Ureter (tissue), 1 donor: ENCODE results near the gene AUH. TPM values are rescaled to one million over a fixed set of nuclear protein-coding genes. Genes with fewer than 3 reads are reported as not detected.
"Not testable (repeated sequence)": the region's sequence is repeated elsewhere in the genome, so short reads cannot be mapped to it uniquely, and the experiment has no call there.

Source experiments
- DNase-seq: peaks from one replicate; pipeline ENCODE4 v3.0.0-alpha.2; 2020; ENCODE audit warnings: low spot score
- total RNA-seq: library from RNA; stranded (reverse); gene quantifications from one replicate; pipeline ENCODE4 v1.2.4, GENCODE V29; 2023
- donor health status: DM: yes; HTN: yes; CAD: no.

The AUH gene
- total RNA-seq, 1 donor from 2014 or later = 24.6 TPM

- no peak for DNase-seq
These were observed 17.7 kb upstream of the AUH start for GRCh38 chr9:91379426-91379825.

- DNase-seq = no peak
These were observed 17.0 kb upstream of the AUH start for GRCh38 chr9:91378695-91379127.

- DNase-seq = not testable (repeated sequence)
These were observed 16.3 kb upstream of the AUH start for GRCh38 chr9:91378054-91378453.

- DNase-seq = no peak
These were observed 14.5 kb upstream of the AUH start for GRCh38 chr9:91376239-91376638.

- no peak for DNase-seq
These were observed 13.2 kb upstream of the AUH start for GRCh38 chr9:91374939-91375338.

GRCh38 chr9:91371894-91372293 lies 10.2 kb upstream of the AUH start:
- no peak for DNase-seq

GRCh38 chr9:91370006-91370405 lies 8.3 kb upstream of the AUH start:
- not testable (repeated sequence) for DNase-seq

- DNase-seq = no peak
These were observed 3.0 kb upstream of the AUH start for GRCh38 chr9:91364702-91365101.

- no peak for DNase-seq
These were observed 2.3 kb upstream of the AUH start for GRCh38 chr9:91364005-91364404.

- DNase-seq = no peak
These were observed 413 bp upstream of the AUH start for GRCh38 chr9:91362051-91362611.

GRCh38 chr9:91360551-91361290 lies 997 bp downstream of the AUH start:
- DNase-seq = no peak

- no peak for DNase-seq
These were observed 1.8 kb downstream of the AUH start for GRCh38 chr9:91359734-91360470.

GRCh38 chr9:91359083-91359482 lies 2.6 kb downstream of the AUH start:
- DNase-seq = no peak

GRCh38 chr9:91354881-91355280 lies 6.8 kb downstream of the AUH start:
- no peak for DNase-seq

- DNase-seq = no peak
These were observed 12.6 kb downstream of the AUH start for GRCh38 chr9:91349115-91349555.

GRCh38 chr9:91348191-91348807 lies 13.4 kb downstream of the AUH start:
- no peak for DNase-seq

GRCh38 chr9:91347377-91347776 lies 14.3 kb downstream of the AUH start:
- DNase-seq = no peak

GRCh38 chr9:91346644-91347043 lies 15.1 kb downstream of the AUH start:
- DNase-seq = no peak

GRCh38 chr9:91345978-91346377 lies 15.7 kb downstream of the AUH start:
- DNase-seq = no peak

- DNase-seq = no peak
These were observed 19.1 kb downstream of the AUH start for GRCh38 chr9:91342575-91342974.

- no peak for DNase-seq
These were observed 20.0 kb downstream of the AUH start for GRCh38 chr9:91341749-91342148.

GRCh38 chr9:91341258-91341746 lies 20.4 kb downstream of the AUH start:
- DNase-seq = no peak
